Adrenal gland (tissue), 12 donors: ENCODE results near the gene THADA. TPM values are rescaled to one million over a fixed set of nuclear protein-coding genes. Genes with fewer than 3 reads are reported as not detected.

ENCODE experiments used
- DNase-seq, 7 donors: peaks; one replicate each; pipeline ENCODE4 v3.0.0-alpha.2; 2019 to 2020
- H3K27ac ChIP-seq, 5 donors: fragments of 200-600 bp; sonication (generic) in 4 of 5; 1 replicate in 3 of 5; 2 replicates in 2 of 5; pipeline versions ENCODE4 v1.5.1 to v1.8.0; 2016 to 2020; ENCODE audit warnings: mild to moderate bottlenecking in 1 of 5
- H3K27me3 ChIP-seq: fragments of 200-600 bp; 2 replicates; pipeline ENCODE4 v1.8.0; 2021
- H3K36me3 ChIP-seq, 2 donors: fragments of 200-600 bp; replicated peaks in 1 of 2; 1 replicate in 1 of 2; 2 replicates in 1 of 2; pipeline versions ENCODE4 v1.5.1 to v1.8.0; 2018 to 2022
- H3K4me1 ChIP-seq, 2 donors: fragments of 200-600 bp; replicated peaks in 1 of 2; 1 replicate in 1 of 2; 2 replicates in 1 of 2; pipeline versions ENCODE4 v1.5.1 to v1.8.0; 2018 to 2021
- H3K4me3 ChIP-seq, 4 donors: fragments of 200-600 bp; sonication (generic) in 3 of 4; one replicate each; pipeline ENCODE4 v1.5.1; 2016 to 2018
- H3K9me3 ChIP-seq, 3 donors: fragments of 200-600 bp; sonication (generic) in 1 of 3; replicated peaks in 1 of 3; 1 replicate in 2 of 3; 2 replicates in 1 of 3; pipeline versions ENCODE4 v1.5.1 to v1.8.0; 2016 to 2021
- POLR2A ChIP-seq, 2 donors: fragments of 450-650 bp; IDR thresholded peaks; one replicate each; pipeline ENCODE4 v1.6.1; 2017; ENCODE audit warnings: antibody characterized with exemption in 2 of 2, mild to moderate bottlenecking in 2 of 2, moderate library complexity in 1 of 2
- WGBS, 4 donors: extraction: QIAGEN DNeasy Blood & Tissue Kit in 2 of 4; methylation state at CpG; one replicate each; pipeline versions ENCODE4 v1.1.5 to v1.1.7; 2013 to 2017; 5-methylcytosine and 5-hydroxymethylcytosine counted together
- intact Hi-C, 2 donors: fragments of 100-400 bp; cut with DNase I; formaldehyde crosslinking; loops; one replicate each; pipeline versions ENCODE4 v1.14.1 to v1.15.0; 2022 to 2023
- polyA plus RNA-seq, 3 donors: library from polyadenylated mRNA; stranded (reverse); fragments of 200-250 nt in 2 of 3; fragments of 350-450 nt in 1 of 3; fragmentation: Illumina TruSeq in 1 of 3; extraction: RNeasy Lipid Tissue Mini Kit (QIAGEN cat#74804) in 1 of 3; gene quantifications; one replicate each; pipeline ENCODE4 v1.2.3, GENCODE V29; 2013 to 2014
- total RNA-seq, 9 donors: library from RNA; depleted of rRNA in 4 of 9; stranded (reverse); fragments of >200 nt in 4 of 9; fragments of 120-200 nt in 1 of 9; fragmentation: NEBNext Ultra II Directional in 1 of 9; extraction: Animal tissue kit (Norgen Biotek cat#: 25700) in 1 of 9; gene quantifications; one replicate each; pipeline versions ENCODE4 v1.1.0 to v1.2.4, GENCODE V29; 2013 to 2023
- TF ChIP-seq, protein P1 (sequence below), 6 experiments: fragments of 450-650 bp in 4 of 6; fragments of 200-600 bp in 2 of 6; sonication (generic) in 1 of 6; IDR thresholded peaks; 1 replicate in 5 of 6; 2 replicates in 1 of 6; pipeline versions ENCODE4 v1.5.1 to v1.8.0; 2016 to 2021; ENCODE audit warnings: antibody characterized with exemption in 6 of 6, mild to moderate bottlenecking in 2 of 6, moderate library complexity in 1 of 6
- donor health status: healthy with polysubstance abuse.
- donor health status: Bipolar disorder and iron deficiency.
- donor health status: DM: yes; HTN: yes; CAD: no.
- donor health status: DM: no; HTN: no; CAD: no.
- donor health status: DM: no; HTN: no; CAD: no.
- donor health status: DM: yes; HTN: yes; CAD: no.

The THADA gene
- total and polyA plus RNA-seq, 12 donors = 14.1 to 38.4 (median 25.4) TPM

DNA sequence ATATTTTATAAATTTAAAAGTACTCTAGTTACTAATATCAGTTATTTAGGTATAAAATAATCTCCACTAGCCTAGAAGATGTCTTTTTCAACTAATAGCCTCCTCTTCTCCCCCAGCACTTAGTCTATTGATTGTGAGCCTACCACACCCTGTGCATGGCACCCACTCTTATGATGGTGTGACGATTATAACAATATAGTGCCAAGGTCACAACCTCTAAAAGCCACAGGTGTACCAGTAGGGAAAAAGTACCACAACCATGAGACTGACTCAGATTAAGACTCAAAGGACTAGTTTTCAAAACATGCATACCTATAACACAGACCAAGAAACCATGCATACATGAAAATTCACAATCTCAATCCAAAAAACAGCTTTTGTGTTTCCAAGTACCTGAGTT, 27.6 kb downstream of the THADA start:
- Histone ChIP-seq H3K27ac (no peak overlapping the region), H3K4me1 (no peaks in the 10 kb centered on the region), H3K4me3 (no peak overlapping the region), H3K36me3 (peaks cover 0 to 55% of the 10 kb centered on the region in 2 donors), H3K9me3 (no peaks in the 10 kb centered on the region), H3K27me3 (no peaks in the 10 kb centered on the region)
- no peak for DNase-seq
- intact Hi-C loops = no loop called here
- TF ChIP-seq, protein P1, sequence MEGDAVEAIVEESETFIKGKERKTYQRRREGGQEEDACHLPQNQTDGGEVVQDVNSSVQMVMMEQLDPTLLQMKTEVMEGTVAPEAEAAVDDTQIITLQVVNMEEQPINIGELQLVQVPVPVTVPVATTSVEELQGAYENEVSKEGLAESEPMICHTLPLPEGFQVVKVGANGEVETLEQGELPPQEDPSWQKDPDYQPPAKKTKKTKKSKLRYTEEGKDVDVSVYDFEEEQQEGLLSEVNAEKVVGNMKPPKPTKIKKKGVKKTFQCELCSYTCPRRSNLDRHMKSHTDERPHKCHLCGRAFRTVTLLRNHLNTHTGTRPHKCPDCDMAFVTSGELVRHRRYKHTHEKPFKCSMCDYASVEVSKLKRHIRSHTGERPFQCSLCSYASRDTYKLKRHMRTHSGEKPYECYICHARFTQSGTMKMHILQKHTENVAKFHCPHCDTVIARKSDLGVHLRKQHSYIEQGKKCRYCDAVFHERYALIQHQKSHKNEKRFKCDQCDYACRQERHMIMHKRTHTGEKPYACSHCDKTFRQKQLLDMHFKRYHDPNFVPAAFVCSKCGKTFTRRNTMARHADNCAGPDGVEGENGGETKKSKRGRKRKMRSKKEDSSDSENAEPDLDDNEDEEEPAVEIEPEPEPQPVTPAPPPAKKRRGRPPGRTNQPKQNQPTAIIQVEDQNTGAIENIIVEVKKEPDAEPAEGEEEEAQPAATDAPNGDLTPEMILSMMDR (IDR thresholded peaks at IDR 0.05) = no peak
- no peak for TF ChIP-seq POLR2A (IDR thresholded peaks at IDR 0.05)
- WGBS, 4 donors = 80 to 86% (median 84%) methylated on average over 1 of the region's 1 CpG

DNA sequence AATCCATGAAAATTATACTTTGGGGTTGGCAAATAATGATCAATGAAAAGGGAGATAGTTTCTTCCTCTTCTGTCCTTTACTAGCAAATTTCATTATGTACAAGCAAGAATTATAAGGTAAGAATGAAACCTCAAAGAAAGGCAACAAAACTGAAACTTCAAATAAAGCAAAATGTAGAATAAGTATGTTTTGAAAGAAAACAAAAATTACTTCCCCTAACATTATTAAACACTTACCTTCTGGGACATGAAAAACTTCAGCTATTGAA, 29.4 kb downstream of the THADA start:
- no peaks in the 10 kb centered on the region for H3K9me3 ChIP-seq
- TF ChIP-seq POLR2A (IDR thresholded peaks at IDR 0.05) = no peak
- peak overlapping the region in 1 of 5 donors; percentile 47 for H3K27ac ChIP-seq
- H3K27me3 ChIP-seq = no peaks in the 10 kb centered on the region
- H3K4me1 ChIP-seq = no peaks in the 10 kb centered on the region
- peaks cover 0 to 39% of the 10 kb centered on the region in 2 donors for H3K36me3 ChIP-seq
- intact Hi-C loops = no loop called here
- H3K4me3 ChIP-seq = no peak overlapping the region
- no peak for DNase-seq

DNA sequence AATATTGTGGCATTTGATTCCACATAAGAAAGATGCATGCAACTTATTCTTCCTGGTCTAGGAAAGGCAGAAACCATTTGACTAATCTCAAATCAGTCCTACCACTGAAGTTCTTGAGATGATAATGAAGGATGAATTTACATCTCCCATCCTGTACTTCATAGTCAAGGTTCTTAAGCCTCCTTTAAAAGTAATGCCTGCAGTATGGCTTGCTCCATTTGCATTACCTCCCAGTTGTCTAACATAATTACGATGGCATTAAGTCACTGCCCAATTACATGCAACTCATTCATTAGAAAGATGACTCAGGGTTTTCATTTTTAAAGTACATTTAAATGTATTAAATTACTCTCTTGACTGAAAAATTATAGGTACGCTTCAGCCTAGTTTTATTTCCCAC, 32.2 kb downstream of the THADA start:
- Histone ChIP-seq H3K9me3 (no peaks in the 10 kb centered on the region), H3K36me3 (peaks cover 0 to 26% of the 10 kb centered on the region in 2 donors), H3K27me3 (no peaks in the 10 kb centered on the region), H3K4me3 (no peak overlapping the region), H3K27ac (no peak overlapping the region), H3K4me1 (no peaks in the 10 kb centered on the region)
- no peak for DNase-seq
- intact Hi-C loops = no loop called here
- WGBS, 4 donors = 91 to 98% (median 95%) methylated on average over 2 of the region's 2 CpGs
- TF ChIP-seq POLR2A (IDR thresholded peaks at IDR 0.05) = no peak
- TF ChIP-seq, protein P1 (IDR thresholded peaks at IDR 0.05) = no peak

DNA sequence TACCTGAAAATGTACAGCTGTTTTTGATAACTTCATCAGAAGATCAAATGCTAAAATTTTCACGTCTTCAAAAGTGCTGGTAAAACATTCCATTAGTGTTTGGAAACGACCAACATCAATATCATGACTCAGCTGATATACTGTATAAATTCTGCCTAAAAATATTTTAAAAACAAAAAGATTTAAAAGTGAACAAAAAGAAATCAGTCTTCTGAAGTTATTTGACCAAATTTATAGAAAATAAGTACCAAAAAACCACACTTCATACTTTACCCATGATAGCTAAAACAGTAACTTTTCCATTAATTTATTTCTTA, 35.6 kb downstream of the THADA start:
- no peak for DNase-seq
- Histone ChIP-seq H3K27ac (no peak overlapping the region), H3K9me3 (no peaks in the 10 kb centered on the region), H3K36me3 (peaks cover 0 to 26% of the 10 kb centered on the region in 2 donors), H3K4me1 (no peaks in the 10 kb centered on the region), H3K27me3 (no peaks in the 10 kb centered on the region), H3K4me3 (no peak overlapping the region)
- 78 to 88% (median 85%) methylated on average over 2 of the region's 2 CpGs for WGBS, 4 donors
- intact Hi-C loops = no loop called here
- TF ChIP-seq POLR2A (IDR thresholded peaks at IDR 0.05) = no peak
- TF ChIP-seq, protein P1 (IDR thresholded peaks at IDR 0.05) = no peak

DNA sequence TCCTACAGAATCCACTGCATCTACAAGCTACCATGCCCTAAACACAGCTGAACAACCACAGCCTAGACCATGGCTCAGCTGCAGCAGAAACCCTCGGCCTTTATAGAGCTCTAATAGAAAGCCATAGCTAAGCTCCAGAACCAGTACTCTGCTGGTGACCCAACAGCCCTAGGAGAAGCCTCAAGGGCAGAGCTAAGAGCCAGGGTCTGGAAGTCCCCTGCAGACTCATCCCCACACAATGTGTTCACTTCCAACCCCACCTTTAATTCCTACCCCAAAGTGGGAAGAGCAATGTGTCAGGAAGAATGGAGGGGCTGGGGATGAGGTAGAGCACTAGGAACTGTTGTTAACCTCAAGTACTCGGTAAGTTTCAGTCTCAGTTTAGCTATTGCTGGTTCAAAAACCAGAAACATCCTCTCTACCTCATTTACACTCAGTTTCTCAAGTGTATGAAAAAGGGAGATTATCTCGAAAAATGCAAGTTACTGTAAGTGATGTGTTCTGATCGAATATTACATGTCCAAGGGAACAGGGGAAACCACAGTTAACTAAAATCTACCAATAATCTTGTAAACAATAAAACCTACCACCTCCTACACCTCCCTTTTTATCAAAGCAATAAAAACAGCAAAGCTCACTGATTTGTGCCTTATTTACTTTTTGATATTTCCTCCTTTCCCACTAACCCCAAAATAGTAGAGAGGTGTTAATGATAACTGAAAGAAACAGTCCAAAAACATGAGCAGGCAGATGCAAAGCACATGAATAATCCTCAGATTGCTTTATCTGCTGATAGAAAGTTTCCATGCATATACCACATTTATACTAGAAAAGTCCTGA, 36.2 kb downstream of the THADA start:
- intact Hi-C loops = loop anchor here in 1 of 2 donors (10.0 kb wide), 1 partner anchor 735 kb away; no protein-coding TSS in a partner anchor
- no peak for DNase-seq
- WGBS, 4 donors = 85 to 93% (median 90%) methylated on average over 4 of the region's 4 CpGs

More for the DNA sequence above, 36.2 kb downstream of the THADA start:
- Histone ChIP-seq H3K9me3 (no peaks in the 10 kb centered on the region), H3K27ac (no peak overlapping the region), H3K36me3 (peaks cover 0 to 22% of the 10 kb centered on the region in 2 donors), H3K4me1 (no peaks in the 10 kb centered on the region), H3K27me3 (no peaks in the 10 kb centered on the region), H3K4me3 (no peak overlapping the region)
- TF ChIP-seq POLR2A (IDR thresholded peaks at IDR 0.05) = no peak
- TF ChIP-seq, protein P1 (IDR thresholded peaks at IDR 0.05) = no peak
